ENCODE data around the gene NINL.
A peak's percentile ranks its signal among the peaks of the same experiment; 100 is the strongest.
"Not testable (repeated sequence)": the region's sequence is repeated elsewhere in the genome, so short reads cannot be mapped to it uniquely, and the experiment has no call there.

The NINL gene

DNA sequence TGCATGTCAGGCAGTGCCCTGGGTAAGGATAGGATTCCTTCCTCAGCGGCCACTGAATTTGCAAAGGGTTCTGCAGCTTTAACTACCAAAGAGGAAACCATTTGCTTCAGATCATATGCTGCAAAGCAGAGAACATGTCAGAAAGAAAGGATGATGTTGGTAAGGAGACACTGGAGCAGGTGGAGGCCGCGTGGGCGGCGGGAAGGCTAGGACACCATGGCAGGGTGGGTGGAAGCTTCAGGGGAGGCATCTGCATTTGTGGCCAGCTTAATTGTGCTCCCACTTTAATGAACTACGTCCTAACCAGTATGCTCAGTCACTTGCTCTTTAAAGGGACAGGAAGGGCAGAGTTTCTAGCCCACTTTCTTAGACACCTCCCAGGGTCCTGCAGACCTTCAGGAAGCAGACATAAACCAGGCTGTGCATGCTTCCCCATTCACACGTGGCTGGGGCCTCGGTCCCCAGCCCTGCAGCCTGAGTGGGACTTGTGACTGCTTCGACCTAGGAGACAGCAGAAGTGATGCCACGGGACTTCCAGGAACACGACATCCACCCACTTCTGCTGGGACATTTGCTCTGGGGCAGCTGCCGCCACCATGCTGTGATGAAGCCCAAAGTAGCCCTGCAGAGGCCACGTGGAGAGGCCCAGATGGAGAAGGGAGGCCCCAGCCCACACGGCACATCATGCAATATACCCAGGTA lies 101.7 kb downstream of the NINL start:
- no peak for DNase-seq (ENCODE audit: low spot score)

DNA sequence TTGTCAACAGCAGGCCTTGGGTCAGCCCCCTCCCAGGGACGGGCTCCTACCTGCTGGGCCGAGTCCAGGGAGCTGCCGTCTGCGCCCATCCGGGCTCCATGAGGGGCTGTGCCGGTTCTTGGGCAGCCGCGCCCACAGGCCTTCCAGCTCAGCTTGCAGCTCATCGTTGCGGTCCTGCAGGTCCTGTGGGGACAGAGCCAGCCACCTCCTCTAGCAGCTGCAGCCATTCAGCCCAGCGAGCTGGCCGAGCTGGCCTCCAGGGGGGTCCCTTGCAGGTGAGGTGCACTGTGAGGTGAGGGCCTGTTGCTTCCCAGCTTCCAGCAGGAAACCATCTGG lies 103.4 kb downstream of the NINL start:
- no peak for DNase-seq (ENCODE audit: low spot score)

DNA sequence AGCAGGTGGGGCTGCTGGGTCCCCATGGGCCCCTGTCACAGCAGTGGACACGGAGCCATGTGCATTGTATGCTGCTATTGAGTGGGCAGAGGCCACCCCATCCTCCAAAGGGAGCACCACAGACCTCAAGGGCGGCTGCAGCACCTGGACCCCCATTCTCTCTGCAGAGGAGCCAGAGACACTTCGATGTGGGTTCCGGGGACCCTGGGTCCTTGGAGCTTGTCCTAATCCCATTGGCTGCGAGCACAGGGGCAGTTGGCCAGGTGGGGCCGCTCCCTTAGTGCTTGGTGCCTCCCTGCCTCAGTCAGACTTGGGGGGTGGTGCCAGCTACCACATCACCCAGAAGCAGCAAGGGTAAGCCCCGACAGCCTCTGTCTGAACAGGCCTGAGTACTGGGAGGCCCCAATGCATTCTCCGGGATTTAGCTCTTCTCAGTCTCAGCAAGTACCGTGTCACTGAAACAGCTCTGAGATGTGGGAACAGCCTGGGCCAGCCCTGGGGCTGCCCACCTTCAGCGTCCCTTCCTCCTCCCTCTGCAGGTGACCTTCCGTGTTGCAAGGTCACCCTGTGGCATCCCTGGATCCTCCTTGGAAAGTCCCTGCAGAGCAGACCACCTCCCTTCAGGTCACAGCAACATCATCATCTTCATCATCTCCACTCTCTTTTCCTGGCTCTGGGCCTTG lies 104.0 kb downstream of the NINL start:
- no peak for DNase-seq (ENCODE audit: low spot score)

DNA sequence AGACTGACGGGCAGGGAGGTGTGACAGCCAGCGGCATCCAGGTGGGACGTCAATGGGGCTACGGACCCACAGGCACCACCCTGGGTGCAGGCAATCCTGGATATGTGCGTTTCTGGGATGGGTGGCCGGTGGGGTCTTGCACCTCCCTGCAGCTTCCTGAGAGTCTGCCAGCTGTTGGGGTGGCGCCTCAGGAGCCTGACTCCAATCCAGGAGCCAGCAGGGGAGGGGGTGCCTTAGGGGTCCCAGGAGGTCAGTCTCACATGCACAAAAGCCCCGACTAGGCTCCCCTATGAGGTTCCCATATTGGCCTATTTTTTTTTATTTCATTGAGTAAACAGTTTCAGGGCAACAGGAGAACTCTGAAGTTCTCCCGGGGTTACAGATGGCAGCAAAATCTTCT lies 104.5 kb downstream of the NINL start:
- DNase-seq (ENCODE audit: low spot score), result no peak

DNA sequence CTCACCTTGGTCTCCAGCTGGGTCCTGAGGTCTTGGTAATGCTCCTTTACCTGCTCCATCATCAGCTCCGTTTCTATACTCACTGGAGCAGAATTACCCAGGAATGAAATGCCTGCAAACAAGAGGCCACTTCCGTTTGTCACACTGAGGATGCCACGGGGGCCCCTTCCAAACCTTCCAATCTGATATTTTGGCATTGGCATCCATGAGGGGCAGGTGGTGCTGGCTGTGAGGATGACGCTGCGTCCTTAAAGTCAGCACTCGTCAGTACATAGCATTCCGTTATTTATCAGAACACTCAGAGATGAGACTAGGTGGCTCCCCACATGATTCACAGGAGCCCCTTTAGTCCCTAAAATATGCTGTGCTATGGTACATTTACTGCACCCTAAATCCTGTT lies 105.2 kb downstream of the NINL start:
- no peak for DNase-seq (ENCODE audit: low spot score)

DNA sequence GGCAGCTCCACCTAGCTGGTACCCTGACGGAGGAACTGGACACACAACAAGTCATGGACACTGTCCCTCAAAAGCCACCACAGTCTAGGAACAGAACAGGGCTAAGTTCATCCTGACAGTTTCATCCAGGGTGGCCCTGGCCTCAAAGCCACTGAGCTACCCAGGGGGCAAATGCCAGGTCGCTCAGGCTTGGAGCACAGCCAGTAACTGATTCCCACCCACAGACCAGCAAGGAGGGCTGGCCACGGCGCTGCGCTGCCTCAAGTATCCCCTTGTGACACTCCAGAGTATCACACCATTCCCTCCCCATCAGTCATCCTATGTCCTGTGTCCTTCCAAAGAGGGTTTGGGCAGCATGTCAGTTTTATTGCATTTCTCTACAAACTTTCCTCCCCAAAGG lies 105.7 kb downstream of the NINL start:
- DNase-seq (ENCODE audit: low spot score), result no peak

DNA sequence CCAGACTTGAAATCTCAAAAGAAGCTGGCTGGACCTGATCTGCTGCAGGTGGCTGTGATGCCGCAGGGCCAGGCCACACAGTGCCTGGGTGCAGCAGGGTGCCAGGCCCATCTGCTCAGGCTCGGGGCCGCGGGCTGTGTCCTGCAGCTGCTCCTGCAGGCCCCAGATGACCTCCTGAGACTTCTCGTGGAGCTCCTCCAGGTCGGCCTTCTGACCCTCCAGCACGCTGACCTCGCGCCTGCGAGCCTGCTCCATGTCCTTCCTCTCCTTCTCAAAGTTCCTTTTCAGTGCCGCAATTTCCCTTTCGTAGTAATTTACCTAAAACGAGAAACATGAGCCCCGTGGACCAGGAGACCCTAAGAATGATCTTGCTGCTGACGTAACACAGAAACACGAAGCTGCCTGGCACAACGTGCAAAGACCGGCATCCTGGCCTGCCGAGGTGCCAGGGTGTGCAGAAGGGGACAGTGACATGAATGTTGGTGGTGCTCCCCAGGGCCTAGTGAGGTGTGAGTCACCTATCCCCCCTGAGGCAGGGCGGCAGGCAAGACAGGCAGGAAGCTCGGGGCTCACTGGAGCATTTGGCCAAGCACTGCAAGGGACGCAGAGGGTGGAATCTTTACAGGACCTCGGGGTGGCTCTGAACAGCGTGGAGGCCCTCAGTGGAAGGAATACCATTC lies 106.3 kb downstream of the NINL start:
- DNase-seq (ENCODE audit: low spot score), result no peak

DNA sequence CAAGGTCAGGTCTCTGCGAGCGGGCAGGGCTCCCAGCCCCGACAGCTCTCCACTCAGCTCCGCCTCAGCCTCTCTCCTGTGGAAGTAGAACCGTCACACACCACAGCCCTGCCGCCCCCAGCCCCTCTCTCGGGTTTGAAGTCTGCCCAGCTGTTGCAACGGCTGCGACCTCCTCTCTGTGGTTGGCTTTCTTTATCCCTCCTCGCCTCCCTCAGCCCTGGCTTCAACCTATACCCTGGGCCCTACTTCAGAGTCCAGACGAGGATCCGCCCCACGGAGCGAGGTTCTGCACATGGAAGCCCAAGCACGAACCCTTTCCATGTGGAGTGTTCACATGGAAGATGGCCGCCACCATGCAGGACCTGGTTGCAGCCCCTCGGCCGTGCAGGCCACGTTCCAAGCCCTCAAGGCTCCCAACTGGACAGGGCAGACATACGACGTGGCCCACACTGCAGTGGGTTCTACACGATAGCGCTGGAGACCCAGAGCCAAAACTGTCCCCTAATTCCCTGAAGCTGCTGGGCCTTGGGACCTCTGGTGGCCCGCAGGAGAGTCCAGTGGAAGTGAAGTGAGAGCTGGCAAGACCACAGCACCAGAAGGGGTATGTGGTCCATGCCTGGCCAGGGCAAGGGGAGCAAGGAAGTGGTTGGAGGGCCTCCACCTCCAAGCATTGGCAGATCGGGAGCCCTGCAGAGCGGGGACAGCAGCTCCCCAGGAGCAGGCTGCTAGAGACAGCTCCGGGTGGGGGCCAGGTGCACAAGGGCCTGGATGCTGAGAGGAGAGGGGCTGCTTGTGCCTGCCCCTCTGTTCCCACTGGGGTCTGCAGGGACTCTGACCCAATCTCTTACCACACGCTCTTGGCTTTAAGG lies 108.1 kb downstream of the NINL start:
- DNase-seq (ENCODE audit: low spot score), result no peak

DNA sequence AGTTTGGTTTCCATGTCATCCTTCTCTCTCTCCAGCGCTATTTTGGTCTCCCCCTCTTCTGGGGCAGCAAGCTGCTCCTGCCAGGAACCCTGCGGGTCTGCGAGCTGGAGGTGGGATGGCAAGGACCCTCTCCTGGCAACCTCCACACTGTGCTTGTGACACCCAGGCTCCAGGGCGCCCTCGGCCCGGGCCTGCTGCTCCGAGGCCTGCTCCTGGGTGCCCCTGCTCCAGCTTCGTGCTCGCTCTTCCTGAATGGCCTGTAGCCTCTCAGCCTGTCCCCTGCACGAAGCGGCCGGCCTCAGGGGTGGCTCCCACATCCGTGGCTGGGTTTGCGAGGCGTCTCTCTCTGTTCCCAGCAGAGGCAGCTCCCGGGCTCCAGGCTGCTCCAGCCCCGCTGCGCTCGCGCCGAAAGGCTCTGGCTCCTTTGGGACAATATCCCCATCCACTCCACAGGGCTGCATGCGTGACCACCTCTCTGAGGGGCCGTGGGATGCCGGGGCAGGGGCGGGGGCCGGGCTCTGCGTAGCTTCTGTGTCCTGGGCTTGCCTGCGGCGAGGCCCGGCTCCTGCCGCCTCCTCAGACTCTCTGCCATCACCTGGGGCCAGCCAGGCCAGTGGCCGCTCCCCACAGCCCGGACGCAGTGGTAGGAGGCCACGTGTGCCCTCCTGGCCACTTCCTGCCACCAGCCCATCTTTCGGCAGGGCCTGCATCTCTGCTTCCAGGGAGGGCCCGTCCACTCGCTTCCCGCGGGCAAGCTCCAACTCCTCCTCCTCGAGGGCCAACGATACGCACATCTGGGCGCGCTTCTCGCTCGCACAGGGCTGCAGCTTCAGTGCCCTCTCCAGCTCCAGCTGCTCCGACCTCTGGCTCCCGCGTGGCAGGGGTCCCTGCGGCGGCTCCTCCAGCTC lies 109.0 kb downstream of the NINL start:
- DNase-seq (ENCODE audit: low spot score), result no peak

DNA sequence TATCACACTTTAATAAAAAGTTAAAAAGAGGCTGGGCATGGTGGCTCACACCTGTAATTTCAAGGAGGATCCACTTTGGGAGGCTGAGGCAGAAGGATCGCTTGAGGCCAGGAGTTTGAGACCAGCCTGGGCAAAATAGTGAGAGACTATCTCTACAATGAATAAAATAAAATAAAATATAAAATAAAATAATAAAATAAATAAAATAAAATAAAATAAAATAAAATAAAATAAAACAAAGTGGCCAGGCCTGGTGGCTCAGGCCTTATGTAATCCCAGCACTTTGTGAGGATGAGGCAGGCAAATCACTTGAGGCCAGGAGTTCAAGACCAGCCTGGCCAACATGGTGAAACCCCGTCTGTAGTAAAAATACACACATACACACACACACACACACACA lies 112.0 kb downstream of the NINL start:
- not testable (repeated sequence) for DNase-seq (ENCODE audit: low spot score)

DNA sequence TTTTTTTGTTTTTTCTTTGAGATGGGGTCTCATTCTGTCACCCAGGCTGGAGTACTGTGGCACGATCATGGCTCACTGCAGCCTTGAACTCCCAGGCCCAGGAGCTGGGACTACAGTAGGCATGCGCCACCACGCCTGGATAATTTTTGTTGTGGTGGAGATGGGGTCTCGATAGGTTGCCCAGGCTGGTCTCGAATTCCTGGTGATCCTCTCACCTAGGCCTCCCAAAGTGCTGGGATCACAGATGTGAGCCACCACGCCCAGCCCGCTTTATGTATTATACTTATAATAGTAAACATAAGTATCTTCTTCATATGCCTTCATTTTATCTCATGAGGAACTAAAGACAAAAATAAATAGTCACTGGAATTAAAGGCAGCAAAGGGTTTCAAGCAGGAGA lies 114.3 kb downstream of the NINL start:
- DNase-seq (ENCODE audit: low spot score), result no peak

DNA sequence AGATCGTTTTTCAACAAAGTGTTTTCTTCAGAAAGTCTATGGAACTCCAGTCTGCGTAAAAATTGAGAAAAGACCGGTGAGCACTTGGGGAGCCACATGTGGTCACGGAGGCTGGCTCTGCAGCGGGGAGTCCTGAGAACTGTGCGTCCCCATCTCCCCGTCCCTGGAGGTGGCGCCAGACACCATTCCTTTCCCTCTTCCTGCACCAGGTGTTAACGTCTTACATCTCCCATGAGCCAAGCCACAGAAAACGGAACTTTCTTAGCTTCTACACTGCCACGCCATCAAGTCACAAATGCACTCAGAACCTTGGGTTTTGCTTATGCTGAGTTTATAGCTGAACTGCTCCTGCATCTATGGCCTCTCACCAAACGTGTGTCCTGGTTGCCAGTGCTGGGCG lies 115.3 kb downstream of the NINL start:
- DNase-seq (ENCODE audit: low spot score), result peak; percentile 21

DNA sequence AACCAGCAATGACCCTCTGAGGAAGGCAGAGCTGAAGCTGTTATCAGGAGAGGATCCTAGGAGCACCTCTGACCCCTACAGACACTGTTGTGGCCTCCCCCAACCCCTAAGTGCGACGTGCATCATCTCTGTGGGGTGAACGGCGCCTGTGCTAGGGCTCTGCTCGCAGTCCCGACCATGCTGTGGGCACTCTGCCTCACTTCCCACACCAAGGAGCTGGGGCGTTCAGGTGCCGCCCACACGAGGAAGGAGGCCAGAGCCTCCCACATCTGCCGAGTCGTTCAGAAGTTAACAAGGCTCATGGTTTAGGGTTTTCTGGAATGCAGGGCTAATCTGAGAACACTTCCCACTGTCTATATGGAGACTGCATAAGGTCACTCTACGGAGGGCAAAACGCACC lies 115.8 kb downstream of the NINL start:
- no peak for DNase-seq (ENCODE audit: low spot score)

DNA sequence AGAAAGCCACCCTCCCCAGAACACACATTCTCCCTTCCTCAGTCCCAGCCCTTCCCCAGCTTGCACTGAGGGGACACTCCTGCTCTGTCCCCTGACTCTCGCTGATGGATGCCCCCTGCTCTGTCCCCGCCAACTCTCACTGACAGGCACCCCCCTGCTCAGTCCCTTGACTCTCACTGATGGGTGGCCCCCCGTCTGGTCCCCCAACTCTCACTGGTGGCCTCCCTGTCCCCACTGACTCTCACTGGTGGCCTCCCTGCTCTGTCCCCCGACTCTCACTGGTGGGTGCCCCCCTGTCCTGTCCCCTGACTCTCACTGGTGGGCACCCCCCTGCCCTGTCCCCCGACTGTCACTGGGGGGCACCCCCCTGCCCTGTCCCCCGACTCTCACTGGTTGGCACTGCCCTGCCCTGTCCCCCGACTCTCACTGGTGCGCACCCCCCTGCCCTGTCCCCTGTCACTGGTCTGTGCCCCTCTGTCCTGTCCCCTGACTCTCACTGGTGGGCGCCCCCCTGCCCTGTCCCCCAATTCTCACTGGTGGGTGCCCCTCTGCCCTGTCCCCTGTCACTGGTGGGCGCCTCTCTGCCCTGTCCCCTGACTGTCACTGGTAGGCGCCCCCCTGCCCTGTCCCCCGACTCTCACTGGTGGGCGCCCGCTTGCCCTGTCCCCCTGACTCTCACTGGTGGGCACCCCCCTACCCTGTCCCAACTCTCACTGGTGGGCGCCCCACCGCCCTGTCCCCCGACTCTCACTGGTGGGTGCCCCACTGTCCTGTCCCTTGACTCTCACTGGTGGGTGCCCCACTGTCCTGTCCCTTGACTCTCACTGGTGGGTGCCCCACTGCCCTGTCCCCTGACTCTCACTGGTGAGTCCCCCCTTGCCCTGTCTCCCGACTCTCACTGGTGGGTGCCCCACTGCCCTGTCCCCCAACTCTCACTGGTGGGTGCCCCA lies 116.9 kb downstream of the NINL start:
- DNase-seq (ENCODE audit: low spot score), result no peak

DNA sequence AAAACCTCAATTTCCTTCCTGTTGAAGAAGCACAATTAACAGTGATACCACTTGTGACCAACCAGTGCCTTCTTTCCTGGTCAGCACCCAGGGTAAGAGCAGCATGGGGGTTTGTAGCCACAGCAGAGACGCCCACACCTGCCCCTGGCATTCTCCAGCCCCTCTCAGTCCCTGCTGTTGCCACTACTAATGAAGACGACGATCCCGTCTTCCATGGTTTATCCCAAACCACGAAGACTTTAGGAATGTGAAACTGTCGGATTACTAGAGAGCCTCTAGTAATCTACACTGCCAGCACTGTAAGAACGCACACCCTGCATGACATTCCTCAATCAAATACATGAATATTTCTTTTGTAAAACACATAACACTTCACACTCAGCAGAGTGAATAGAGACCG lies 117.9 kb downstream of the NINL start:
- no peak for DNase-seq (ENCODE audit: low spot score)

DNA sequence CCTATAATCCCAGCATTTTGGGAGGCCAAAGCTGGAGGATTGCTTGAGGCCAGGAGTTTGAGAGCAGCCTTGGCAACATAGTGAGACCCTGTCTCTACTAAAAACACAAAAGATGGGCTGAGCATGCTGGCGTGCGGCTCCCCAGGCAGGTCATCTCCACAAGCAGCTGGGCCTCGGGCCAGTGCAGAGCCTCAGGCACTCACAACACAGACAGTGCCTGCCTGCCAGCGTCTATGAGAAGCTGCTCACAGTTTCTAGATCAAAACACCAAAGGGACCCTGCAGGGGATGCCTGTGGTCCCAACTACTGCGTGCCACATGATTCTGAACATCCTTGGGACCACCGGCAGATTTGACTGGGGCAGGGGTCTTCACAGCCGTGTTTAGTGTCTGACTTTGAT lies 118.5 kb downstream of the NINL start:
- DNase-seq (ENCODE audit: low spot score), result no peak

DNA sequence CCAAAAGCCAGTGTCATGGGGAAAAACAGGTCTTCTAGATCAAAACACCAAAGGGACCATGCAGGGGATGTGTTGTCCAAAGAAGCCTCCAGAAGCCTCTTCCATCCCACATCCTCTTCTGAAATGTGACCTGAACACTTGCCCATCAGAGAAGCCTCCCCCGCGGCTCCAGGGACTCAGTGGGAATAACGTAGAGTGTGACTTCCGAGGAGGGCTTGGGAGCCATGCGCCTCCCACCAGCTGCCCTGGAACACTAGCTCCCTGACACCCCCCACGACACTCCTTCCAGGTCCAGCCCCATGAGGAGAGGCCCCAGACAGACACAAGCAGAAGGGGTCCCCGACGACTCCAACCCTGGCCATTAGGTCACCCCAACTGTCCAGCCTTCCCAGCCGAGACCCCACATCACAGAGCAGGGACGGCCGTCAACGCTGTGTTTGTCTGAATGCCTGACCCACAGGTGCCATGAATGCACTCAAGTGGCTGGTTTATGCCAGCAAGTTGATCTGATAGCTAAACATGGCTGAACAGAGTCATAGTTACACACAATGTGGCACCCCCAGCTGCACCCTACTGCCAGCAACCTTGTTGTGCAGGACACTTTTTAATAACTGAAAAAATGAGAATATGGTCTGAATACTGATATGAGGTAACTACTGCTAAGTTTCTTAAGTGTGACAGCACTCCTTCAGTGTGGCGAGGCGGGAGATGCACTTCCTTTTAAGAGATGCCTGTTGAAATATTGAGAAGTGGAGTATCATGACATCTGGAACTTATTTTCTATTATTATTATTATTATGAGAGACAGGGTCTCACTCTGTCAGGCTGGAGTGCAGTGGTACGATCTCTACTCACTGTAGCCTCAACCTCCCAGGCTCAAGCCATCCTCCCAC lies 119.8 kb downstream of the NINL start:
- no peak for DNase-seq (ENCODE audit: low spot score)

DNA sequence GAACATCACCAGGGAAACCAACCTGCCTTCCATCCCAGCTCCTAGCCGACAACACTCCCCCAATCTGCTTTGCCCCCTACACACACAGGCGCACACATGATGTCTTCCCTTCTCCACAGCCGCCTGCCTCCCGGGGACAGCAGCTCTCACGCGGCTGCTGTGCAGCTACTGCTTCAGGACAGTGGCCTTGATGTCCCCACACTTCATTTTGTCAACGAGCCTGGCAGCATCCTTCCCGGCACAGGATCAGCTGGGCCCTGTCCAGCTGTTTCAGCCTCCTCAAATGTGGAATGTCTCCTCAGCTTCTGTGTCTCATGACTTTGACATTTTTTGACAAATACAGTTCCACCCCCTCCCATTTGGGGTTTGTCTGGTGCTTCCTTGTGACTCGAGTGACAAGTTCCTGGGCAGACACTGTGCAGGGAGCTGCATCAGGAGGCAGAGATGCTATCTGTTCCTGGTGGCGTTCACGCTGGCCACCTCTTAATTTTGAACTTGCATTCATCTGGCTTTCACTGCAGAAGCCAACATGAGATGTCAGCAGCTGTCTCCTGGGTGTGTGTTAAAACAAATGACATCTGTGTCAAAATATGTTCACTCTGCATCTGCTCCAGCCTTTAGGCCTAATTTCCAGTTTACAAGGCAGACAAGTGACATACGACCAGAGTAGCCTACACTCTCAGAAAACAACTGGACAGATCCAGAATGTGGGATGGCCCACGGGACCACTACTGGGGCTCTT lies 120.7 kb downstream of the NINL start:
- DNase-seq (ENCODE audit: low spot score), result no peak
